ENCODE data around the gene PHKA2. TPM values are rescaled to one million over a fixed set of nuclear protein-coding genes. Genes with fewer than 3 reads are reported as not detected.

Gene PHKA2
- total and polyA plus RNA-seq, 10 of the 15 experiments (the other 5 are each of a cell fraction or from before 2014, with no cell fraction given) = 1.4 to 25.6 (median 15.4) TPM

GRCh38 chrX:18883234-18883960, 100.5 kb downstream of the PHKA2 start:
- Histone ChIP-seq H3K27me3 (replicated peaks in 1 of 2; ENCODE audit: control insufficient read depth in 2 of 2, insufficient read depth in 2 of 2, low read length in 1 of 2) (no peaks in the 10 kb centered on the region), H3K79me2 (ENCODE audit: control insufficient read depth, insufficient read depth, low read length) (no peaks in the 10 kb centered on the region), H3K4me2 (ENCODE audit: control insufficient read depth, insufficient read depth) (no peak overlapping the region), H3K36me3 (ENCODE audit: control insufficient read depth in 2 of 2, insufficient read depth in 2 of 2, low read length in 1 of 2) (no peaks in the 10 kb centered on the region), H3K9ac (ENCODE audit: control insufficient read depth, insufficient read depth, low read length) (no peak overlapping the region), H3K27ac (ENCODE audit: control insufficient read depth, insufficient read depth) (no peak overlapping the region), H3K9me3 (replicated peaks; ENCODE audit: control insufficient read depth, insufficient read depth, low read length) (no peaks in the 10 kb centered on the region), H3K4me1 (ENCODE audit: control insufficient read depth, insufficient read depth, low read length) (peaks cover 28% of the 10 kb centered on the region), H2AFZ (ENCODE audit: control insufficient read depth, low read depth, low read length) (no peak overlapping the region), H3K4me3 (no peak overlapping the region), H4K20me1 (ENCODE audit: control insufficient read depth, insufficient read depth) (no peaks in the 10 kb centered on the region)
- no peak for ATAC-seq
- TF ChIP-seq SRF (IDR thresholded peaks at IDR 0.05; ENCODE audit: low read depth in 2 of 2, low read length in 2 of 2) = no peak
- TF ChIP-seq SP1 (IDR thresholded peaks at IDR 0.05; ENCODE audit: low read depth, low read length) = no peak
- no peak for TF ChIP-seq ZSCAN29 (IDR thresholded peaks at IDR 0.05)
- TF ChIP-seq MLLT1 (IDR thresholded peaks at IDR 0.05) = no peak
- no peak for TF ChIP-seq RAD51 (IDR thresholded peaks at IDR 0.05)
- no peak for TF ChIP-seq RBBP5 (conservative IDR thresholded peaks at IDR 0.05)
- TF ChIP-seq ZBTB33 (IDR thresholded peaks at IDR 0.05) = no peak
- no peak for TF ChIP-seq CUX1 (IDR thresholded peaks at IDR 0.05; ENCODE audit: insufficient replicate concordance, low read depth, low read length)
- no peak for TF ChIP-seq PBX3 (IDR thresholded peaks at IDR 0.05; ENCODE audit: insufficient replicate concordance, low read depth, low read length)
- TF ChIP-seq RUNX3 (IDR thresholded peaks at IDR 0.05; ENCODE audit: low read length) = no peak
- ChIA-PET POLR2A (interaction anchor here (1.1 kb wide), 1 partner anchor 27 kb away, joined by 6 read pairs; no protein-coding TSS in a partner anchor), SMC1A (ENCODE audit: uncharacterized antibody, unreplicated experiment) (interaction anchor here (4.6 kb wide), 1 partner anchor 27 kb away, joined by 52 read pairs; no protein-coding TSS in a partner anchor), RAD21 (ENCODE audit: unreplicated experiment) (interaction anchor here (5.4 kb wide), 1 partner anchor 27 kb away, joined by 52 read pairs; no protein-coding TSS in a partner anchor), CTCF (interaction anchor here (4.8 kb wide), 1 partner anchor 27 kb away, joined by 29 read pairs; no protein-coding TSS in a partner anchor)
- in situ Hi-C loops (cut with MboI) = no loop called here
- no peak for DNase-seq (ENCODE audit: low read depth, low spot score)
- no TSS peak for BruUV-seq (replicated peaks)
- intact Hi-C loops (cut with micrococcal nuclease; ENCODE audit: unreplicated experiment) = no loop called here
- 55% methylated on average over 12 of the region's 12 CpGs for WGBS (ENCODE audit: insufficient coverage, insufficient replicate concordance, low lambda C conversion rate, missing lambda C conversion rate)
- no peak for FAIRE-seq

Data from GM12878 (cell line).